ENCODE results near the gene TNFRSF4. TPM values are rescaled to one million over a fixed set of nuclear protein-coding genes. Genes with fewer than 3 reads are reported as not detected.

The TNFRSF4 gene
- total and polyA plus RNA-seq, 2 of the 8 experiments (the other 6 are each of a cell fraction or from before 2014, with no cell fraction given), result 0.06 TPM; not detected in 1

GRCh38 chr1:1232796-1233566 is 19.0 kb upstream of the TNFRSF4 start:
- peak overlapping the region in 1 of 4 experiments; percentile 59; a peak in 2 of 7 replicates for H3K9ac ChIP-seq (replicated peaks in 1 of 4; ENCODE audit: extremely low read depth in 1 of 4, low read depth in 3 of 4, low read length in 3 of 4)
- no peak overlapping the region for H4K5ac ChIP-seq (ENCODE audit: insufficient read length, low read depth, low read length)
- no peaks in the 10 kb centered on the region; a peak in 1 of 7 replicates for H3K27me3 ChIP-seq (replicated peaks in 1 of 4; ENCODE audit: control insufficient read depth in 3 of 4, extremely low read depth in 1 of 4, insufficient read depth in 3 of 4, low read length in 3 of 4)
- H3K18ac ChIP-seq (ENCODE audit: extremely low read depth, low read length), result no peak overlapping the region
- 0 out of 2 replicates have a peak overlapping the region, but pooled peaks have one; percentile 17 for H2BK12ac ChIP-seq (ENCODE audit: low read depth, low read length)
- no peak overlapping the region for H2BK15ac ChIP-seq (ENCODE audit: low read length)
- H2BK120ac ChIP-seq (replicated peaks; ENCODE audit: low read depth, low read length), result no peak overlapping the region
- CTCF ChIA-PET (ENCODE audit: partially characterized antibody), result interaction anchor here (1.1 kb wide), 1 partner anchor 63 kb away, joined by 3 read pairs; no protein-coding TSS in a partner anchor
- no peak for FAIRE-seq
- no peak overlapping the region for H3K23ac ChIP-seq (ENCODE audit: insufficient read length)
- TF ChIP-seq CEBPB (IDR thresholded peaks at IDR 0.05; ENCODE audit: low read depth, low read length) (no peak), GABPA (IDR thresholded peaks at IDR 0.05; ENCODE audit: borderline replicate concordance, insufficient read depth, low read length) (peak; percentile 13; the same call in 1 of the 2 replicates)
- H3K23me2 ChIP-seq (ENCODE audit: low read depth, low read length), result peaks cover 7% of the 10 kb centered on the region
- peak overlapping the region; percentile 25; the same call in 1 of the 2 replicates for H2AK5ac ChIP-seq (ENCODE audit: low read depth, low read length)
- no peak overlapping the region for H3K14ac ChIP-seq (ENCODE audit: insufficient read length)
- H3K79me1 ChIP-seq (ENCODE audit: low read depth, low read length), result peaks cover 33% of the 10 kb centered on the region
- H3K79me2 ChIP-seq (ENCODE audit: control insufficient read depth in 1 of 2, insufficient read depth in 2 of 2, low read length in 2 of 2), result peaks cover 6 to 34% of the 10 kb centered on the region in 2 experiments; a peak in 3 of 4 replicates
- peak overlapping the region; percentile 91 for H3K4ac ChIP-seq (replicated peaks; ENCODE audit: insufficient read length, low read depth, low read length)
- POLR2A ChIA-PET (ENCODE audit: partially characterized antibody), result interaction anchor here (1.0 to 2.1 kb wide), 3 partner anchors 14 to 23 kb away, joined by 3 to 7 read pairs (median 6); partner anchors contain the start of gene C1QTNF12
- peak overlapping the region; percentile 6 to 46 (median 18); a peak in 5 of 8 replicates for H3K4me3 ChIP-seq (ENCODE audit: extremely low read depth in 1 of 4, insufficient read depth in 2 of 4, low read depth in 3 of 4, low read length in 4 of 4)
- no peak overlapping the region for H2BK20ac ChIP-seq (ENCODE audit: low read length)
- no peak for DNase-seq (ENCODE audit: low read depth in 1 of 2, low spot score in 2 of 2)
- H3K9me3 ChIP-seq (ENCODE audit: insufficient read depth in 2 of 2, low read depth in 1 of 2, low read length in 1 of 2), result peaks cover 0 to 9% of the 10 kb centered on the region in 2 experiments; a peak in 2 of 4 replicates
- H2AFZ ChIP-seq (ENCODE audit: low read length), result no peak overlapping the region
- H3K27ac ChIP-seq (ENCODE audit: low read depth, low read length), result no peak overlapping the region
- no peak overlapping the region for H4K91ac ChIP-seq (replicated peaks; ENCODE audit: insufficient read length, low read length)
- no peak overlapping the region for H3K56ac ChIP-seq (replicated peaks; ENCODE audit: insufficient read length, low read depth, low read length)
- H4K20me1 ChIP-seq (replicated peaks in 1 of 2; ENCODE audit: control insufficient read depth in 1 of 2, insufficient read depth in 2 of 2, low read length in 2 of 2), result peaks cover 2 to 21% of the 10 kb centered on the region in 2 experiments
- 95% methylated on average over 57 of the region's 98 CpGs; no CpG with 5 or more reads in 1 of the 2 experiments for WGBS, 2 experiments (ENCODE audit: extremely low coverage in 1 of 2, insufficient coverage in 1 of 2, insufficient read length in 1 of 2, insufficient replicate concordance in 2 of 2, low coverage in 1 of 2, low lambda C conversion rate in 2 of 2, missing lambda C conversion rate in 1 of 2)
- H2BK5ac ChIP-seq (ENCODE audit: low read depth, low read length), result no peak overlapping the region
- peaks cover 2 to 15% (median 4%) of the 10 kb centered on the region in 4 experiments; a peak in 4 of 8 replicates for H3K36me3 ChIP-seq (ENCODE audit: control insufficient read depth in 2 of 4, insufficient read depth in 4 of 4, low read length in 3 of 4)
- H3K4me1 ChIP-seq (replicated peaks in 1 of 4; ENCODE audit: control insufficient read depth in 3 of 4, insufficient read depth in 4 of 4, low read length in 3 of 4), result peaks cover 0 to 12% (median under 1%) of the 10 kb centered on the region in 4 experiments; a peak in 4 of 7 replicates
- peak overlapping the region; percentile 57; the same call in 1 of the 2 replicates for H4K8ac ChIP-seq (ENCODE audit: extremely low read depth, insufficient read depth, low read length)
- H3K4me2 ChIP-seq (ENCODE audit: insufficient read depth in 1 of 2, low read depth in 2 of 2, low read length in 2 of 2), result peak overlapping the region; percentile 25 to 63; a peak in 2 of 4 replicates
